ENCODE data around the gene LTBP1.

LTBP1 gene

GRCh38 chr2:33085646-33086045 lies 138.9 kb downstream of the LTBP1 start:
- no peak for DNase-seq

DNA sequence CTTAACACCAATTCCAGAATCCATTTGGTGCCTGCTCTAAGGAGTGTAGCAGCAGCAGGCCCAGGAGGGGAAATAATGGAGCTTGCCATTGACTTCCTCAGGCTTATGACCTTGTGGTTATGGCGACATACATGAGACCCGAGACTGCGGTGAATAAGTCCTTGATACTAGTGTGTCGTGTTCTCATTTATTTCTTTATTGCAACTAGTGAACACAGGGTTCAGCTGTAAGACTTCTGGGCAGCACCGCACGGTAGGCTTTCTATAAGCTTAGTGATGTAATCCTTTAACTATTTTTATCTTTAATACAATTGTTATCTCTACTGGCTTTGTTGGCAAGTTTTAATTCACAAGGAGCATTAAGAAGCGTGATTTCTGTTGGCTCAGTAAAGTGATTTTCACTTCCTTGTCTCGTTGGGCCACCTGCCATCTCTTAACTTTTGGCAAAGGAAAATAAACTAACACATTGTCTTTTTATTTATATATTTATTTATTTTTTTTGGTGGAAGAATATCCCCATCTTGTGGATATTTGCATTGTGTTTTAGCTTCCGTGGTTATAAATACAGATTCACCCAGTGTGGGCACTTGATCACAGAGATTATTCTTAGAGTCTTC lies 139.8 kb downstream of the LTBP1 start:
- DNase-seq = peak; percentile 22

DNA sequence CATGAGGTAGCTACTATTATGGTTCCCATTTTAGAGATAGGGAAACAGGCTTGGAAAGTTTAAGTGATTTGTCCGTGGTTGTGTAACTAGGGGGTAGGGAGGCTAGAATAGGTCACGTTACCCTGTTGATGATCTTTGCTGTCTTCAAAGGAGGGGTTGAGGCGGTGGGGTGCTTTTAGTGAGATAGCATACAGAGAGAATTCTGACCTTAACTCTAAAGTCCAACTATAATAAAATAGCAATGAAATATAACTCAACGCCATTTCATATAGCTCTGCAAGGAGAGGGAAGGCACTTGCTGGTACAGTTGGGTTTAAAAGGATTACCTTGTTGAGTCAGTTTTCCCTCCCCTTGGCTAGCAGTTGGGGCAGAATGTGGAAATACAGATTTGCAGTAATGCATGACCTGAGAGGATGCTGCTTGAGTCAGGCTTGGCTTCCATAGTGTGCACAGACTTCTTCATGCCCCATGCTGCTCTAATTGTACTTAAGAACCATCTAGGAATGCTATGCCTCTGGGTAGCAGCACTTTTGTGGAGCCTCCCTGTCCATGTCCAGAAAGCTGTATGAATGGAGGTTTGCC lies 143.9 kb downstream of the LTBP1 start:
- no peak for DNase-seq

DNA sequence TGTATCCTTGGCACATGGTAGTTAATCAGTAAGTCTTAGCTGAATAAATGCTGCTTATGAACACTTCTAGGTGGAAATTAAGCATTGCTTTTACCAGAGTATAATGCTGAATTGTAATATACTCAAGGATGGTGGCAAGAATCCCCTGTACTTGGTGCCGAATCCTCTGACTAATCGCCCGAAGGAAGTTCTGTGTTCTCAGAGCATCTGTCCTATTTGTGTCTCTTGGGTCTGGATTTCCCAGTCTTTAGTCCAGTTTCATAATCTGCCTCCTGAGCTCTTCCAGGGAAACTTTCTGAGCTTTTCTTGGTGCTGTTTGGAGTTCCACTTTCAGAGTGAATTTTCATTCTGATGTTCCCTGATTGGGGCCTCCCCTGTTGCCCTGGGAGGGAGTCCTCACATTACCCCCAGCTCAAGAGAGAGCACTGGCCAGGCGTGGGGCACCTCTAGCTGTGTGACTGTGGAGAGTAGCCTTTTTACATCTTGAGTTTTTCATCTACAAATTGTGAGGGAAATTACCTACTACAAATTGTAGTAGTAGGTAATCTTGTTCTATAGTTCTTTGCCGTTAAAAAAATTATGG lies 144.9 kb downstream of the LTBP1 start:
- no peak for DNase-seq

GRCh38 chr2:33093283-33093993 lies 146.7 kb downstream of the LTBP1 start:
- DNase-seq = no peak

- DNase-seq = no peak
These were observed 147.6 kb downstream of the LTBP1 start for GRCh38 chr2:33094303-33094702.

DNA sequence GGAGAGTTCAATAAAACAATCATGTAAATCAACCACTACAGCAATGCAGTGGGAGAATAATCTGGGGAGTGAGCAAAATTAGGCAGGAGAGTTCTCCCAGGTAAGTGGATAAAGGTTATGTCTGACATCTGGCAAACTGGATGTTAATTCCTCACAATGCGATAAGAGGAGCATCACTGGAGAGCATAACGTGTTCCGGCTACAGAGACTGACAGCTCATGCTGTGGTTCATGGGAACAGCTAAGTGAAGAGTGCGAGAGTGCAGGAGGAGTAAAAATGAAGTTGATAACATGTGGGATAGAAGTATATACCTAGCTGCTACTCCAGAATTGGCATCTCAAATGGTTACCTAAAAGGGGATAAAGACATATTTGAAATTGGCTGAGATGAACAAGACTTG lies 153.2 kb downstream of the LTBP1 start:
- no peak for DNase-seq

- no peak for DNase-seq
These were observed 154.2 kb downstream of the LTBP1 start for GRCh38 chr2:33100921-33101320.

- no peak for DNase-seq
These were observed 157.4 kb downstream of the LTBP1 start for GRCh38 chr2:33104052-33104623.

DNA sequence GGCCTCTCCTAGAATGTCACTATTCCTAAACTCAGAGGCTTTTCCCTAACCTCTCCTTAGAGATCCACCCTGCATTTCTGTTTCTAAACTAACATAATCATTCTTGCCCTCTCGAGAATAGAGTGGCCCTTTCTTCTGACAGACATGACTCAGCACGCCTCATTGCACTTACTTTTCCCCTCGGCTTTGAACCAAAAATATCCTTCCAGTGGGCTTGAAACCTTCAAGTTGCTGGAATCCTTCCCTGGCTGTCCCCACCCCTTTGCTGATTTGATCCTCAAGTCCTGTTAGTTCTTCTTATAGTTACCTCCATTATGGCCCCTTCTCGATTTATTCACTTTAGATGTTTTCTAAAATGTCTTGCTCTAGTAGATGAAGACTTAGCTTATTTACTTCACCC lies 158.0 kb downstream of the LTBP1 start:
- no peak for DNase-seq

GRCh38 chr2:33106115-33106514 lies 159.4 kb downstream of the LTBP1 start:
- no peak for DNase-seq

- DNase-seq = no peak
These were observed 161.1 kb downstream of the LTBP1 start for GRCh38 chr2:33107690-33108482.

- no peak for DNase-seq
These were observed 162.0 kb downstream of the LTBP1 start for GRCh38 chr2:33108483-33109443.

- no peak for DNase-seq
These were observed 163.7 kb downstream of the LTBP1 start for GRCh38 chr2:33110461-33110860.

DNA sequence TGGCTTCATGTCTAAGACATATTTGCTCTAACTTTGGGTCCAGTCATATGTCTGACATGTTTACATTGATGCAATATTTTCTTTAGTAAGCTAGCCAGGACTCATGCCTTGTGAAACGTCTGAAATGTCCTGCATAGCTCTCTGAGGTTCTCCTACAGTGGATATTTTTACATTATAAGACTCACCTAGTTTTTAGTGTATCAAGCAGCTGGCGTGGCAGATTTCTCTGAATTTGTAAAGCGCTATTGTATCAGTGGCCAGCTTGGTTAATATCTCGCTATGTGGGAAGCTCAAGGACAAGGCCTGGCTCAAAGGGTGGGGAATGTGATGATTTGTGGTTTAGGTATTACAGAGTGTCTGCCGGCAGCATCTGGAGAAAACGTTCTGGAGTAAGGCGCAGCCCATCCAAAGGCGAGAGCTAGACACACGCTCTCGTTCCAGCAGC lies 164.3 kb downstream of the LTBP1 start:
- no peak for DNase-seq

DNA sequence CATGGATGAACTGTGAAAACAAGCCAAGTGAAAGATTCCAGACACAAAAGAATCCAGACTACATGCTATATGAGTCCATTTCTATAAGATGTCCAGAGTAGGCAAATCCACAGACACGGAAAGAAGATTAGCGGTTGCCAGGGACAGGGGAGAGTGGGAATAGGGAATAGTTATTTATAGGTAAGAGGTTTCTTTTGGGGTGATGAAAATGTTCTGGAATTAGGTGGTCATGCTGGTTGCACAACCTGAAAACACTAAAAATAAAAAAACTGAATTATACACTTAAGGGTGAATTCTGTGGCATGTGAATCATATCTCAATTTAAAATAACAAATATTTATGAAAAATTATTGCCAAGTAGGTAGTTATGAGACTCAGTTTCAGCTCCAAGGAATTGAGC lies 168.4 kb downstream of the LTBP1 start:
- DNase-seq = no peak

- DNase-seq = no peak
These were observed 169.0 kb downstream of the LTBP1 start for GRCh38 chr2:33115728-33116127.

GRCh38 chr2:33116799-33117198 lies 170.0 kb downstream of the LTBP1 start:
- peak; percentile 14 for DNase-seq

DNA sequence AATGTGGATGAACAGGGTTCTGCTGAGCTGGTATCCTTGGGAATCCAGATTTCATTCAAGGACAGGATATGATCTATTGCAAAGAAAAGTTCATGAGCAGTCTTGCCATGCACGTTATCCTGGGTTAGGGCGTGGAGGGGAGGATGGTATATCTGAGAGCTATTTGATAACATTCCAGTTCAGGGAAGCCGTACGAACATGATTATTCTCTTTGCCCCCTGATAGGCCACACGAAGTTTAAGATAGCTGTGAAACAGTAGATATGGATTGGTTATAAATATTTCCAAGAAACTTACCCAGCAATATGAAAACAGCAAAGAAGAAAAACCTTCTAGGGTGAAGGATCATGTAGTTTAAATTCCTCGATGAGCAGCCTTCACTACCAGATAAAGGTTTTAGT lies 171.9 kb downstream of the LTBP1 start:
- no peak for DNase-seq

GRCh38 chr2:33121416-33121815 lies 174.7 kb downstream of the LTBP1 start:
- DNase-seq = no peak

DNA sequence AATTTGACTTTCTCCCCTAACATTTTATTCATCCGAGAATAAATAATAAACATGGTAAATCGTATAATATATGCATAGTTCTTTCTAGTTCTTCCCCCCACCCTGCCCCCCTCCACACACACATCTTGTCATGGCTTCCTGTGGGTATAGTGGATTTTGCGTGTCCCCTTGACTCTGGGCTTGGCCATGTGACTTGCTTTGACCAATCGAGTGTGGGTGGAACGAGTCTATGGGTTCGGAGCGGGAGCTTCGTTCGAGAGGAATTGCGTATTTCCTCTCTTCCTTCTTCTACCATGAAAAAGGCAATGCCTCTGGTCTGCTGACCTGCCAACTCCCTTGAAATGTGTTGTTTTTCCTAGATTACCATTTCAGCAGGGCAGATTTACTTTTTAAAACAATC lies 175.2 kb downstream of the LTBP1 start:
- DNase-seq = no peak

DNA sequence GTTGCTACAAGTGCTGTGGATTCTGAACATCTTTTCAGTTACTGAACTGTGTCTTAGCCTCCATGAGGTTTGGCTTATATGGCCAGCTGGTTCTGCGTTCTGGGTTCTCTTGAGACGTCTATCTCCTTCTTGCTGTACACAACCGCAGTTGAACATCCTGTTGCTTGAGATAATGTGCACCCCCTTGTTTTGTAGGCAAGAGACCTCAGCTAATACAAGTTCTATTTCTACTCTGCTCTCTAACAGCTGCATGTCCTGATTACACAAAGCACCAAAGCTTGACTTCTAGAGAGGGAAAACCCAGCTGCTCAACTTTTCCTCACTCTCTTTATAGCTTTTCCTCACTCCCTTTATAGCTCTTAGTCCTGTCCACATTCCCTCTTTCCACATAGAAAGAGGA lies 176.0 kb downstream of the LTBP1 start:
- no peak for DNase-seq
